WTC11 (cell line): ENCODE results near the gene SLC25A38.

Experiments
- CREB1 ChIP-seq: sonication (generic); formaldehyde crosslinking; IDR thresholded peaks from 2 replicates; pipeline ENCODE4 v1.8.0; 2023; ENCODE audit warnings: mild to moderate bottlenecking, missing genetic modification reagents
- MXD4 ChIP-seq: fragments of 250-450 bp; sonication (Bioruptor Pico); IDR thresholded peaks from 2 replicates; pipeline ENCODE4 v1.8.0; 2021; ENCODE audit warnings: mild to moderate bottlenecking, moderate library complexity, borderline replicate concordance
- NFE2L1 ChIP-seq: sonication (generic); formaldehyde crosslinking; IDR thresholded peaks from 2 replicates; pipeline ENCODE4 v1.8.1; 2023; ENCODE audit warnings: missing genetic modification reagents
- NR1H2 ChIP-seq: sonication (generic); formaldehyde crosslinking; IDR thresholded peaks from 2 replicates; pipeline ENCODE4 v1.9.0; 2021; ENCODE audit warnings: mild to moderate bottlenecking, moderate library complexity, missing genetic modification reagents
- NR3C1 ChIP-seq: sonication (generic); formaldehyde crosslinking; conservative IDR thresholded peaks from 2 replicates; pipeline ENCODE4 v1.8.1; 2023; ENCODE audit warnings: low read depth, mild to moderate bottlenecking, missing genetic modification reagents
- SP1 ChIP-seq: sonication (generic); formaldehyde crosslinking; conservative IDR thresholded peaks from 2 replicates; pipeline ENCODE4 v1.8.1; 2022; ENCODE audit warnings: missing genetic modification reagents
- TF ChIP-seq, protein P1 (sequence below): fragments of 200-600 bp; IDR thresholded peaks from 2 replicates; pipeline ENCODE4 v1.8.0; 2022; ENCODE audit warnings: antibody characterized with exemption
- TF ChIP-seq, protein P2 (sequence below): sonication (generic); formaldehyde crosslinking; IDR thresholded peaks from 2 replicates; pipeline ENCODE4 v1.8.1; 2022; ENCODE audit warnings: low read depth, missing genetic modification reagents, borderline replicate concordance
- TF ChIP-seq, protein P3 (sequence below): sonication (generic); formaldehyde crosslinking; IDR thresholded peaks from 2 replicates; pipeline ENCODE4 v1.8.1; 2023; ENCODE audit warnings: mild to moderate bottlenecking, missing genetic modification reagents
- TF ChIP-seq, protein P4 (sequence below): sonication (generic); formaldehyde crosslinking; conservative IDR thresholded peaks from 2 replicates; pipeline ENCODE4 v1.8.1; 2022; ENCODE audit warnings: mild to moderate bottlenecking, missing genetic modification reagents
- TF ChIP-seq, protein P5 (sequence below): fragments of 250-450 bp; sonication (Bioruptor Pico); conservative IDR thresholded peaks from 2 replicates; pipeline ENCODE4 v1.9.0; 2021; ENCODE audit warnings: mild to moderate bottlenecking
- TF ChIP-seq, protein P6 (sequence below): sonication (generic); formaldehyde crosslinking; IDR thresholded peaks from 2 replicates; pipeline ENCODE4 v1.8.0; 2022; ENCODE audit warnings: mild to moderate bottlenecking, missing genetic modification reagents
- TF ChIP-seq, protein P7 (sequence below): sonication (generic); formaldehyde crosslinking; IDR thresholded peaks from 2 replicates; pipeline ENCODE4 v1.8.1; 2023; ENCODE audit warnings: mild to moderate bottlenecking, missing genetic modification reagents, moderate library complexity
- TF ChIP-seq, protein P8 (sequence below): sonication (generic); formaldehyde crosslinking; conservative IDR thresholded peaks from 2 replicates; pipeline ENCODE4 v1.8.1; 2023; ENCODE audit warnings: mild to moderate bottlenecking, low read depth, missing genetic modification reagents, moderate library complexity

DNA sequence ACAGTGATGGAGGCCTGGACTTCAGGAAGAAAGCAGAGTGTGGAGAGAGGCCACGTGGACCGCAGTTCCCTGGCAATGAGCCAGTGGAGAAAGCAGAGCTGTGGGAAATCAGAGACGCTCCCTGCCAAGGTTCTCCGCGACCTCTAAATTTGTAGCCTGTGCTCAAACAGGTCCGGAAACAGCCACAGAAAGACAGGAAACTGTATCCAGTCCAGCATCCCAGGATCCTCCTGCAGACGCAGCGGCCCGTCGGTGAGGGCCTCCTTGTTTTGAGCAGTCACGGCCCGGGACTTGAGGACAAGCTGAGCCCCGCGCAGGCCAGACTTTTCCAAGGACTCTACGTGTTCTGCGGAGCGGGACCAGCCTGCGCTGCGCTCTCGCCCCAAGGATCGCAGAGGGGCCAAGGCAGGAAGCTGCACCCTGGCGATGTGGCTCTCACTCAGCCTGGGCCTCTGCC lies 45.6 kb downstream of the SLC25A38 start:
- TF ChIP-seq, protein P1, sequence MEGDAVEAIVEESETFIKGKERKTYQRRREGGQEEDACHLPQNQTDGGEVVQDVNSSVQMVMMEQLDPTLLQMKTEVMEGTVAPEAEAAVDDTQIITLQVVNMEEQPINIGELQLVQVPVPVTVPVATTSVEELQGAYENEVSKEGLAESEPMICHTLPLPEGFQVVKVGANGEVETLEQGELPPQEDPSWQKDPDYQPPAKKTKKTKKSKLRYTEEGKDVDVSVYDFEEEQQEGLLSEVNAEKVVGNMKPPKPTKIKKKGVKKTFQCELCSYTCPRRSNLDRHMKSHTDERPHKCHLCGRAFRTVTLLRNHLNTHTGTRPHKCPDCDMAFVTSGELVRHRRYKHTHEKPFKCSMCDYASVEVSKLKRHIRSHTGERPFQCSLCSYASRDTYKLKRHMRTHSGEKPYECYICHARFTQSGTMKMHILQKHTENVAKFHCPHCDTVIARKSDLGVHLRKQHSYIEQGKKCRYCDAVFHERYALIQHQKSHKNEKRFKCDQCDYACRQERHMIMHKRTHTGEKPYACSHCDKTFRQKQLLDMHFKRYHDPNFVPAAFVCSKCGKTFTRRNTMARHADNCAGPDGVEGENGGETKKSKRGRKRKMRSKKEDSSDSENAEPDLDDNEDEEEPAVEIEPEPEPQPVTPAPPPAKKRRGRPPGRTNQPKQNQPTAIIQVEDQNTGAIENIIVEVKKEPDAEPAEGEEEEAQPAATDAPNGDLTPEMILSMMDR = no peak
- TF ChIP-seq, protein P2, sequence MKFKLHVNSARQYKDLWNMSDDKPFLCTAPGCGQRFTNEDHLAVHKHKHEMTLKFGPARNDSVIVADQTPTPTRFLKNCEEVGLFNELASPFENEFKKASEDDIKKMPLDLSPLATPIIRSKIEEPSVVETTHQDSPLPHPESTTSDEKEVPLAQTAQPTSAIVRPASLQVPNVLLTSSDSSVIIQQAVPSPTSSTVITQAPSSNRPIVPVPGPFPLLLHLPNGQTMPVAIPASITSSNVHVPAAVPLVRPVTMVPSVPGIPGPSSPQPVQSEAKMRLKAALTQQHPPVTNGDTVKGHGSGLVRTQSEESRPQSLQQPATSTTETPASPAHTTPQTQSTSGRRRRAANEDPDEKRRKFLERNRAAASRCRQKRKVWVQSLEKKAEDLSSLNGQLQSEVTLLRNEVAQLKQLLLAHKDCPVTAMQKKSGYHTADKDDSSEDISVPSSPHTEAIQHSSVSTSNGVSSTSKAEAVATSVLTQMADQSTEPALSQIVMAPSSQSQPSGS = no peak
- TF ChIP-seq, protein P3, sequence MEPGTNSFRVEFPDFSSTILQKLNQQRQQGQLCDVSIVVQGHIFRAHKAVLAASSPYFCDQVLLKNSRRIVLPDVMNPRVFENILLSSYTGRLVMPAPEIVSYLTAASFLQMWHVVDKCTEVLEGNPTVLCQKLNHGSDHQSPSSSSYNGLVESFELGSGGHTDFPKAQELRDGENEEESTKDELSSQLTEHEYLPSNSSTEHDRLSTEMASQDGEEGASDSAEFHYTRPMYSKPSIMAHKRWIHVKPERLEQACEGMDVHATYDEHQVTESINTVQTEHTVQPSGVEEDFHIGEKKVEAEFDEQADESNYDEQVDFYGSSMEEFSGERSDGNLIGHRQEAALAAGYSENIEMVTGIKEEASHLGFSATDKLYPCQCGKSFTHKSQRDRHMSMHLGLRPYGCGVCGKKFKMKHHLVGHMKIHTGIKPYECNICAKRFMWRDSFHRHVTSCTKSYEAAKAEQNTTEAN (CRISPR knock-in tag) = no peak
- TF ChIP-seq, protein P4, sequence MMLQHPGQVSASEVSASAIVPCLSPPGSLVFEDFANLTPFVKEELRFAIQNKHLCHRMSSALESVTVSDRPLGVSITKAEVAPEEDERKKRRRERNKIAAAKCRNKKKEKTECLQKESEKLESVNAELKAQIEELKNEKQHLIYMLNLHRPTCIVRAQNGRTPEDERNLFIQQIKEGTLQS = no peak
- TF ChIP-seq, protein P5, sequence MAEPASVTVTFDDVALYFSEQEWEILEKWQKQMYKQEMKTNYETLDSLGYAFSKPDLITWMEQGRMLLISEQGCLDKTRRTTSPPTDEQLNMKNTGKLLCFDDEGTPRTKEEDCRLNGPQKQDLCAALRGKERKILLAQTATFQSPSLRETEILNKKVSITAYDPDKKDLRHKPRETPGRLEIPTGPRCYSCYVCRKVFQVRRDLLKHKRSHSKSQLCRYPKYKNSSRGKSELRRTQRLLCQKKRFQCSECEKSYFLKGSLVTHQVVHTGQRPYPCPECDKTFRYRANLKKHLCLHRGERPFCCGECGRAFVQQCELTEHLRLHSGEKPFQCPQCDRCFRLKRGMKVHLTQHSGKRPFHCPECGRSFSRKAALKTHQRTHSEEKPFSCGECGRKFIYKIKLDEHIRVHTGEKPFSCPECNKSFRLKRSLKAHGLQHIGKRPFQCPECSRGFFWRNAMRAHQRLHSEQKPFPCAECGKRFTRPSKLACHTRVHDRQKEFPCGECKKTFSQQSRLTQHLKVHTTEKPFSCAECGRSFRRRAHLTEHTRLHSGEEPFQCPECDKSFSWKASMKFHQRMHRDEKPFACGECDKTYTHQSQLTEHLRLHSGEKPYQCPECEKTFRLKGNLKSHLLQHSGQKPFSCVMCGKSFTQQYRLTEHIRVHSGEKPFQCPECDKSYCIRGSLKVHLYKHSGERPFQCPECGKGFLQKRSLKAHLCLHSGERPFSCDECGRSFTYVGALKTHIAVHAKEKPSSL (CRISPR knock-in tag) = no peak
- TF ChIP-seq SP1 (no peak), NR3C1 (CRISPR knock-in tag) (no peak), NR1H2 (CRISPR knock-in tag) (no peak), NFE2L1 (CRISPR knock-in tag) (no peak), MXD4 (CRISPR knock-in tag) (no peak), CREB1 (CRISPR knock-in tag) (no peak)
- TF ChIP-seq, protein P6, sequence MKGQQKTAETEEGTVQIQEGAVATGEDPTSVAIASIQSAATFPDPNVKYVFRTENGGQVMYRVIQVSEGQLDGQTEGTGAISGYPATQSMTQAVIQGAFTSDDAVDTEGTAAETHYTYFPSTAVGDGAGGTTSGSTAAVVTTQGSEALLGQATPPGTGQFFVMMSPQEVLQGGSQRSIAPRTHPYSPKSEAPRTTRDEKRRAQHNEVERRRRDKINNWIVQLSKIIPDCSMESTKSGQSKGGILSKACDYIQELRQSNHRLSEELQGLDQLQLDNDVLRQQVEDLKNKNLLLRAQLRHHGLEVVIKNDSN (CRISPR knock-in tag) = no peak
- TF ChIP-seq, protein P7, sequence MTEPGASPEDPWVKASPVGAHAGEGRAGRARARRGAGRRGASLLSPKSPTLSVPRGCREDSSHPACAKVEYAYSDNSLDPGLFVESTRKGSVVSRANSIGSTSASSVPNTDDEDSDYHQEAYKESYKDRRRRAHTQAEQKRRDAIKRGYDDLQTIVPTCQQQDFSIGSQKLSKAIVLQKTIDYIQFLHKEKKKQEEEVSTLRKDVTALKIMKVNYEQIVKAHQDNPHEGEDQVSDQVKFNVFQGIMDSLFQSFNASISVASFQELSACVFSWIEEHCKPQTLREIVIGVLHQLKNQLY (CRISPR knock-in tag) = no peak
- TF ChIP-seq, protein P8, sequence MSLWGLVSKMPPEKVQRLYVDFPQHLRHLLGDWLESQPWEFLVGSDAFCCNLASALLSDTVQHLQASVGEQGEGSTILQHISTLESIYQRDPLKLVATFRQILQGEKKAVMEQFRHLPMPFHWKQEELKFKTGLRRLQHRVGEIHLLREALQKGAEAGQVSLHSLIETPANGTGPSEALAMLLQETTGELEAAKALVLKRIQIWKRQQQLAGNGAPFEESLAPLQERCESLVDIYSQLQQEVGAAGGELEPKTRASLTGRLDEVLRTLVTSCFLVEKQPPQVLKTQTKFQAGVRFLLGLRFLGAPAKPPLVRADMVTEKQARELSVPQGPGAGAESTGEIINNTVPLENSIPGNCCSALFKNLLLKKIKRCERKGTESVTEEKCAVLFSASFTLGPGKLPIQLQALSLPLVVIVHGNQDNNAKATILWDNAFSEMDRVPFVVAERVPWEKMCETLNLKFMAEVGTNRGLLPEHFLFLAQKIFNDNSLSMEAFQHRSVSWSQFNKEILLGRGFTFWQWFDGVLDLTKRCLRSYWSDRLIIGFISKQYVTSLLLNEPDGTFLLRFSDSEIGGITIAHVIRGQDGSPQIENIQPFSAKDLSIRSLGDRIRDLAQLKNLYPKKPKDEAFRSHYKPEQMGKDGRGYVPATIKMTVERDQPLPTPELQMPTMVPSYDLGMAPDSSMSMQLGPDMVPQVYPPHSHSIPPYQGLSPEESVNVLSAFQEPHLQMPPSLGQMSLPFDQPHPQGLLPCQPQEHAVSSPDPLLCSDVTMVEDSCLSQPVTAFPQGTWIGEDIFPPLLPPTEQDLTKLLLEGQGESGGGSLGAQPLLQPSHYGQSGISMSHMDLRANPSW (CRISPR knock-in tag) = no peak
